ENCODE measurements around the gene SAMD9.

SAMD9 gene

DNA sequence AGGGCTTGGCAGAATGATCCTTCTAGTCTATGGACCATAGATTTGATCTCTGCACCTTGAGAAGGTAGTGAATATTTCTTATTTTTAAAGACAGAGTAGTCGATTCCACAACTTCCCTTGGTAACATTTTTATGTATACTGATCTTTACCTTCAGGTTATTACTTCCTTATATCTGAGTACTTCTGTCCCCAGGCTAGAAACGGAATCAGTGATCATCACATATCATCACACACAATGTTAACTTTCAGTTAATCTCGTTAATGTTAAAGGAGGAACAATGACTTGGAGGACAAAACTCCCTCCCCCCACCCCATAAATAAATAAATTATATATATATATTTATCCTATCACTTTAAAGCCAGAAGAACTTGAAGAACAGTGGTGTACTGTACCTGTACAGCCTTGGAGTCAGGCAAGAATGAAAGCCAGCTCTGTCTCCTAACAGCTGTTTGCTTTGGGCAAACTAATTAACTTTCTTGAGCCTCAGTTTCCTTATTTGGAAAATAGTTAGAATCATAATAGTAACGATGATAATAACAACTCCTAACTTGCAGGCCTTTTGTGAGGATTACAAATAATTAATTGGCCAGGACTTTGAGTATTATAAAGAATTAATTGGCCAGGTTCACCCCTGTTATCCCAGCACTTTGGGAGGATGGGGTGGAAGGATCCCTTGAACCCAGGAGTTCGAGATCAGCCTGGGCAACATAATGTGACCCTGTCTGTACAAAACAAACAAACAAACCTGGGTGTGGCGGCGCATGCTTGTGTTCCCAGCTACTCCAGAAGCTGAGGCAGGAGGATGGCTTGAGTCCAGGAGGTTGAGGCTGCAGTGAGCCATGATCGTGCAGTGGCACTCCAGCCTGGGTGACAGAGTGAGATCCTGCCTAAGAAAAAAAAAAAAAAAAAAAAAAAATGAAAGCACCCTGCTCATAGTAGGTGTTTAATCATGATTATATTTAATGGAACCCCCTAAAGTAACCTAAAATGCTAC lies 63.5 kb downstream of the SAMD9 start:
- DNase-seq (ENCODE audit: low spot score): no peak
- Histone ChIP-seq H3K9me3 (ENCODE audit: severe bottlenecking) (no peaks in the 10 kb centered on the region), H3K4me1 (ENCODE audit: insufficient read depth, poor library complexity, severe bottlenecking) (no peaks in the 10 kb centered on the region), H3K4me3 (ENCODE audit: severe bottlenecking) (no peak overlapping the region), H3K27ac (ENCODE audit: poor library complexity, severe bottlenecking) (no peak overlapping the region), H3K36me3 (ENCODE audit: low read depth) (no peaks in the 10 kb centered on the region), H3K27me3 (ENCODE audit: insufficient read depth, poor library complexity, severe bottlenecking) (no peaks in the 10 kb centered on the region)
- no peak for ATAC-seq (ENCODE audit: low read depth)
- TF ChIP-seq, protein P1, sequence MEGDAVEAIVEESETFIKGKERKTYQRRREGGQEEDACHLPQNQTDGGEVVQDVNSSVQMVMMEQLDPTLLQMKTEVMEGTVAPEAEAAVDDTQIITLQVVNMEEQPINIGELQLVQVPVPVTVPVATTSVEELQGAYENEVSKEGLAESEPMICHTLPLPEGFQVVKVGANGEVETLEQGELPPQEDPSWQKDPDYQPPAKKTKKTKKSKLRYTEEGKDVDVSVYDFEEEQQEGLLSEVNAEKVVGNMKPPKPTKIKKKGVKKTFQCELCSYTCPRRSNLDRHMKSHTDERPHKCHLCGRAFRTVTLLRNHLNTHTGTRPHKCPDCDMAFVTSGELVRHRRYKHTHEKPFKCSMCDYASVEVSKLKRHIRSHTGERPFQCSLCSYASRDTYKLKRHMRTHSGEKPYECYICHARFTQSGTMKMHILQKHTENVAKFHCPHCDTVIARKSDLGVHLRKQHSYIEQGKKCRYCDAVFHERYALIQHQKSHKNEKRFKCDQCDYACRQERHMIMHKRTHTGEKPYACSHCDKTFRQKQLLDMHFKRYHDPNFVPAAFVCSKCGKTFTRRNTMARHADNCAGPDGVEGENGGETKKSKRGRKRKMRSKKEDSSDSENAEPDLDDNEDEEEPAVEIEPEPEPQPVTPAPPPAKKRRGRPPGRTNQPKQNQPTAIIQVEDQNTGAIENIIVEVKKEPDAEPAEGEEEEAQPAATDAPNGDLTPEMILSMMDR (IDR thresholded peaks at IDR 0.05; ENCODE audit: poor library complexity, severe bottlenecking): no peak

DNA sequence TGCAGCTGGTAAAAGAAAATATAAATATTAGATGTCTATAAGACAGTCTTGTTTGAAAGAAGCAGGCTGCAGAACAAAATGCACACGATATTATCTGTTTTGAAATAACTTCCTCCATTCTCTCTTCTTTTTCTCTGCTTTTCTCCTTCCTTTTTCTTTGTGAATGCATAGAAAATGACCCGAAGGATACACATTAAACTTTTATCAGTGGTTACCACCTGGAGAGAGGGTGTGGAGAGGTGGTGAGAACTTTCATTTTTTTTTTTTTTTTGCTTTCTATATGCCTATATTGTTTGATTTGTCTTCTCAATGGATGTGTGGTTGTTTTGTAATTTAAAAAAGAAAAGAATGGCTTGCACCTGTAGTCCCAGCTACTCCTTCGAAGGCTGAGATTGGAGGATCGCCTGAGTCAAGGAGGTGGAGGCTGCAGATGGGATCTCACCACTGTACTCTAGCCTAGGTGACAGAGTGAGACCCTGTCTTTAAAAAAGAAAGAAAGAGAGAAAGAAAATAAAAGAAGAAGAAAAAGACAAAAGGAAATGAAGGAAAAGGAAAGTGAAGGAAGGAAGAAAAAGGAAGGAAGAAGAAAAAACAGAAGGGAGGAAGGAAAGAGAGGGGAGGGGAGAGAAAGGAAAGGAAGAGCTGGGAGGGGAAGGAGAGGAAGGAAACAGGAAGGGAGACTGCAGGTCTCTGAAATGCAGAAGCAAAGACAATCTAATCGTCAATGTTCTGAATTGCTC lies 64.4 kb downstream of the SAMD9 start:
- H3K27me3 ChIP-seq (ENCODE audit: insufficient read depth, poor library complexity, severe bottlenecking): no peaks in the 10 kb centered on the region
- no peak overlapping the region for H3K27ac ChIP-seq (ENCODE audit: poor library complexity, severe bottlenecking)
- TF ChIP-seq, protein P1 (IDR thresholded peaks at IDR 0.05; ENCODE audit: poor library complexity, severe bottlenecking): no peak
- ATAC-seq (ENCODE audit: low read depth) (no peak), DNase-seq (ENCODE audit: low spot score) (no peak)
- no peak overlapping the region for H3K4me3 ChIP-seq (ENCODE audit: severe bottlenecking)
- no peaks in the 10 kb centered on the region for H3K9me3 ChIP-seq (ENCODE audit: severe bottlenecking)
- H3K4me1 ChIP-seq (ENCODE audit: insufficient read depth, poor library complexity, severe bottlenecking): no peaks in the 10 kb centered on the region
- no peaks in the 10 kb centered on the region for H3K36me3 ChIP-seq (ENCODE audit: low read depth)

DNA sequence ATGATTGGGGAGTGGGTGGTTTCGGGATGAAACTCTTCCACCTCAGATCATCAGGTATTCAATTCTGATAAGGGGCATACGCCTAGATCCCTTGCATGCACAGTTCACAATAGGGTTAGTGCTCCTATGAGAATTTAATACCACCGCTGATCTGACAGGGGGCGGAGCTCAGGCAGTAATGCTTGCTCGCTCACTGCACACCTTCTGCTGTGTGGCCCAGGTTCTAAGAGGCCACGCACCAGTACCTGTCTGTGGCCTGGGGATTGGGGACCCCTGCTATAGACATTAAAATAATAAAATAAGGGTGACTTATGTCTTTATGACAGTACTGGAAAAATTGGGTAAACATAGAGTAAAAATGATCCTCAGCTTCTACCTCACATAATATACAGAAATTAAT lies 66.1 kb downstream of the SAMD9 start:
- no peak for ATAC-seq (ENCODE audit: low read depth)
- Histone ChIP-seq H3K36me3 (ENCODE audit: low read depth) (no peaks in the 10 kb centered on the region), H3K27me3 (ENCODE audit: insufficient read depth, poor library complexity, severe bottlenecking) (no peaks in the 10 kb centered on the region), H3K9me3 (ENCODE audit: severe bottlenecking) (no peaks in the 10 kb centered on the region), H3K4me3 (ENCODE audit: severe bottlenecking) (no peak overlapping the region), H3K4me1 (ENCODE audit: insufficient read depth, poor library complexity, severe bottlenecking) (no peaks in the 10 kb centered on the region), H3K27ac (ENCODE audit: poor library complexity, severe bottlenecking) (no peak overlapping the region)
- TF ChIP-seq, protein P1 (IDR thresholded peaks at IDR 0.05; ENCODE audit: poor library complexity, severe bottlenecking): no peak
- DNase-seq (ENCODE audit: low spot score): no peak

Measured in RWPE2 (cell line).